Measurements from ENCODE around the gene GAS6. TPM values are rescaled to one million over a fixed set of nuclear protein-coding genes. Genes with fewer than 3 reads are reported as not detected.
A peak's percentile ranks its signal among the peaks of the same experiment; 100 is the strongest.
"Not testable (repeated sequence)": the region's sequence is repeated elsewhere in the genome, so short reads cannot be mapped to it uniquely, and the experiment has no call there.

GAS6 gene
- total RNA-seq: 55.1 TPM
- polyA plus RNA-seq: 327 TPM

DNA sequence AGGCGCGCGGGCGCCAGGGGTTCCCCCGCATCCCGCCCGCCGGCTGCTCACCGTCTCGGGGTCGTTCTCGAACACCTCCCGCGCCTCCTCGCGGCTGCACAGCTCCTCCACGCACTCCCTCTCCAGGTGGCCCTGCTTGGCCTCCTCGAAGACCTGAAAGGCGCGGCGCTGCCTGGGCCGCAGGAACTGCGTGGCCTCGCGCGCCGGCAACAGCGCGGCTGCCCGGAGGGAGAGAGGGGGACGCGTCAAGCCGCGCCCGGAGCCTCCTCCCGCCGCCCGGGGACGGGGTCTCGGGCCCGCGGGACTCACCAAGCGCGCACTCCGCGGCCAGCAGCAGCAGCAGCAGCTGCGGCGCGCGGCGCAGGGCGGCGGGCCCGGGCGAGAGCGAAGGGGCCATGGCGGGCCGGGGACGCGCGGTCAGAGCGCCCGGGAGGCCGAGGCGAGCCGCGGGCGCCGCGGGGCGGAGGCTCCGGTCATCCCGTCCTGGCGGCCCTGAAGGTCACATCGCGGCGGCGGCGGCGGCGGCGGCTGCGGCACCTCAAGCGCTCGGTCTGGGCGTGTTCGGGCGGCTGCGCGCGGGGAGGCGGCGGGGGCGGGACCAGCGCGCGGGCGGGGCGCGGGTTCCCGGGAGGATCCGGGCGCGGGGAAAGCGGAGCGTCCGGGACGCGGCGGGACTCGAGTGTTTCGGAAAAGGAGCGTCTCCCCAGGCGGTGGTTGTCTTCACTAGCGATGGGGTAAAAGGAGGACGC, at the start of gene GAS6:
Gene GAS6, minus strand, starts transcription at position 553 of the 749 bp plus-strand sequence. Its CDS starts 156 bp downstream, at position 397.
- Histone ChIP-seq H3K27ac (ENCODE audit: low read depth) (peak within 1 kb of the TSS; percentile 77), H3K4me3 (ENCODE audit: low read depth, low read length) (peak within 1 kb of the TSS; percentile 79), H3K36me3 (ENCODE audit: insufficient read depth) (no peaks in the 10 kb centered on the region), H3K4me1 (ENCODE audit: insufficient read depth) (no peaks in the 10 kb centered on the region)
- WGBS: under 1% methylated on average over 116 of the region's 116 CpGs
- DNase-seq (ENCODE audit: extremely low spot score): no peak

DNA sequence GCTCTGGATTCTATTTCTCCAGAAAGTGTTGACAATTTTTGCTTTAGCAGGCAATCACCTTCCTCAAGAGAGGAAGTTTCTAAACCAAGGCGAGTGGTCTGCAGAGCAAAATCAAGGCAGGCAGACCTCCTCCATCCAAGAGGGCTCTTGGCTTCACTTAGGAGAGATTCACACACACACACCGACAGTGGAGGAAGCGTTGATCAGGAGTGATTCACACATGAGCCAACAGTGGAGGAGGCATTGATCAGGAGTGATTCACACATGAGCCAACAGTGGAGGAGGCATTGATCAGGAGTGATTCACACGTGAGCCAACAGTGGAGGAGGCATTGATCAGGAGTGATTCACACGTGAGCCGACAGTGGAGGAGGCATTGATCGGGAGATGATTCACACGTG, 49.5 kb upstream of the GAS6 start:
- H3K36me3 ChIP-seq (ENCODE audit: insufficient read depth); H3K27ac ChIP-seq (ENCODE audit: low read depth); DNase-seq (ENCODE audit: extremely low spot score); H3K4me1 ChIP-seq (ENCODE audit: insufficient read depth); H3K4me3 ChIP-seq (ENCODE audit: low read depth, low read length): not testable (repeated sequence)
- 85% methylated on average over 8 of the region's 8 CpGs for WGBS

DNA sequence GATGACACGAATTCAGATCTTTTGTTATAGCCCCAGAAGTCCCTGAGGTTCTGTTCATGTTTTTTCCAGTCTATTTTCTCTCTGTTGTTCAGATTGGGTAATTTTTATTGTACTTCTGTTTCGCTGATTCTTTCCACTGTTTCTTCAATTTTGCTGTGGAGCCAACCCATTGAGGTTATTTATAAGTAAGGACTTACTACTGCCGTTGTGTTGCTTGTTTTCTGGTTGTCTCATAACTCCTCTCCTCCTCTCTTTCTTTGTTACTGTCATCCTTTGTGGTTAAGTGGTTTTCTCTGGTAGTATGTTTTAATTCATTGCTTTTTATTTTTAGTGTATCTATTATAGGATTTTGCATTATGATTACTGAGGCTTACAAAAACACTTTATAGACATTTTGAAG, 48.7 kb upstream of the GAS6 start:
- no peak for DNase-seq (ENCODE audit: extremely low spot score)
- 75% methylated on average over 3 of the region's 3 CpGs for WGBS
- H3K4me1 ChIP-seq (ENCODE audit: insufficient read depth): no peaks in the 10 kb centered on the region
- H3K4me3 ChIP-seq (ENCODE audit: low read depth, low read length): no peak overlapping the region
- H3K27ac ChIP-seq (ENCODE audit: low read depth): no peak overlapping the region
- H3K36me3 ChIP-seq (ENCODE audit: insufficient read depth): no peaks in the 10 kb centered on the region

DNA sequence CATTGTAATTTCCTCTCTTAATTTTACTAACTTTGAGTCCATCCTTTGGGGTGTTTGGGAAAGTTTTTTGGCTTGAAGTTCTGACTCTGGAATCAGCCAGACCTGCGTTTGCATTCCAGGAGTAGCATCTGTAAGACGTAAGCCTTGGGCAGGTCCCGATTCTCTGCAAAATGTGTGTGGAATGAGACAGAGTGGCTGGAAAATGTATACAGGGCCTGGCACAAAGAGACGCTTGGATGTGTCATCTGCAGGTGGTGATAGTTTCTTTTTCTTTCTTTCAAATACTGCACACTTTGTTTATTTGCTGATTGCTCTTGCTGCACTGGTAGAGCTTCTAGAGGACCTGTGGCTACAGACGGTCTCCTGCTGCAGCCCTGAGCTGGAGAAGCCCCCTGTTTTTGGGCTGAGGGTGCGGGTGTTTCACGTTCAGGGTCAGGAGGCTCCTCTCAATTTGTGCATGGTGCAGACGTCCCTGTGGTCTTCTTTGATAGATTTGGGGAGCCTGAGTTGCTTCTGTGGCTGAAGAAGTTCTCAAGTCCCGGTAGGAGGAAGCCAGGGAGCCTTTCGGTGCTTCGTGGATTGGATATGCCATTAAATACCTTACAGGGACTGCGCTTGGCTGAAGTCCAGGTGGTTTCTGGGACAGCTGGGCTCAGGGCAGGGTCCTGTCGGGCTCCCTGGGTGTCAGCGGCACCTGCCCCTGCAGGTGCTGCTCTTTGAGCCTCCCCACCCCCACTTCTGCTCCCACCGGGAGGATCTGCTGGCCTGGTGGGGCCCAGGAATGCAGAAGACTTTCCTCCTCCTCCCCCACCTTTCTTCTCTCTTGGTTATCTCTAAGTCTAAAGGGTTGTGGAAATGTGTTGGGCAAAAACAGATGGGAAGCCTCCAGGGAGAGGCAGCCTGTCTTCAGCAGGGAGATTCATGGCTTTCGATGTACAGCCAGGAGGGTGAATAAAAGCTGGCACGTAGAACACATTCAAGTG, 44.0 kb upstream of the GAS6 start:
- WGBS: 38% methylated on average over 17 of the region's 17 CpGs
- DNase-seq (ENCODE audit: extremely low spot score): peak; percentile 49
- Histone ChIP-seq H3K36me3 (ENCODE audit: insufficient read depth) (no peaks in the 10 kb centered on the region), H3K27ac (ENCODE audit: low read depth) (no peak overlapping the region), H3K4me3 (ENCODE audit: low read depth, low read length) (no peak overlapping the region), H3K4me1 (ENCODE audit: insufficient read depth) (no peaks in the 10 kb centered on the region)

DNA sequence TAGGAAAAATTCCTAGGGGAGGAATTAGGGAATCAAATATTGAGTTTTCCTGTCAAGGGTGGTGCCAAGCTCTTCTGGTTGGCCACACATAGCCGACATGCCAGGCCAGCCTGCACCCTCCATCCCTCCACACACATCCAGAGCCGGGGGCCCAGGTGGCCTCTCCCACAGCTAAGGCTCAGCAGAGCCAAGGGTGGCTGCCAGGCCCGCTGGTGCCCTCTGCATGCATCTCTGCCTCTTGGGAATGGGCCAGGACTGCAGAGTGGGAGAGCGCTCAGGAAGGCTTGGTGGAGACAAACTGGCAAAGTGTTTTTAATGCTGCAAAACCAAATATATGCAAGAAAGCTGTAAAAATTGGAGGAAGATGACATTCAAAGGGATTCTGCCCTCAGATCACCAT, 42.7 kb upstream of the GAS6 start:
- H3K4me1 ChIP-seq (ENCODE audit: insufficient read depth): no peaks in the 10 kb centered on the region
- DNase-seq (ENCODE audit: extremely low spot score): no peak
- WGBS: 88% methylated on average over 4 of the region's 4 CpGs
- H3K27ac ChIP-seq (ENCODE audit: low read depth): no peak overlapping the region
- no peaks in the 10 kb centered on the region for H3K36me3 ChIP-seq (ENCODE audit: insufficient read depth)
- H3K4me3 ChIP-seq (ENCODE audit: low read depth, low read length): no peak overlapping the region

DNA sequence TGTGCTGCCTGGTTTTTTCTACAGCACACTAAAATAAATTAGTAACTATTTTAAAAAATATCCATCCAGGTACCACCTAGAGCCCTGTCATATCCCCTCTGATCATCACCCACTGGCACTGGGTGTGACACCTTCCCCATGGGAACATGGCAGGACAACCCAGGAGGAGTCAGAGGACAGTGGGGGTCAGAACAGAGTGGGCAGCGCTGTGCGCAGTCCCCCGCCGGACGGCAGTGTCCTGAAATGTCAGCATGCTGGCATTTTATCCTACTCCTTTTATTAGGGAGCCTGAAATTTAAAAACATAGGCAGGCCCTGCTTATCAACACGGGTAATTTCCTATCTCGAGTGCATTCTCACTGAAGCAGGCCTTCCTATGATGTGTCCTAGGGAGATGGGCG, 42.1 kb upstream of the GAS6 start:
- H3K4me3 ChIP-seq (ENCODE audit: low read depth, low read length): no peak overlapping the region
- WGBS: 95% methylated on average over 8 of the region's 8 CpGs
- no peaks in the 10 kb centered on the region for H3K4me1 ChIP-seq (ENCODE audit: insufficient read depth)
- H3K36me3 ChIP-seq (ENCODE audit: insufficient read depth): no peaks in the 10 kb centered on the region
- no peak overlapping the region for H3K27ac ChIP-seq (ENCODE audit: low read depth)
- DNase-seq (ENCODE audit: extremely low spot score): no peak

DNA sequence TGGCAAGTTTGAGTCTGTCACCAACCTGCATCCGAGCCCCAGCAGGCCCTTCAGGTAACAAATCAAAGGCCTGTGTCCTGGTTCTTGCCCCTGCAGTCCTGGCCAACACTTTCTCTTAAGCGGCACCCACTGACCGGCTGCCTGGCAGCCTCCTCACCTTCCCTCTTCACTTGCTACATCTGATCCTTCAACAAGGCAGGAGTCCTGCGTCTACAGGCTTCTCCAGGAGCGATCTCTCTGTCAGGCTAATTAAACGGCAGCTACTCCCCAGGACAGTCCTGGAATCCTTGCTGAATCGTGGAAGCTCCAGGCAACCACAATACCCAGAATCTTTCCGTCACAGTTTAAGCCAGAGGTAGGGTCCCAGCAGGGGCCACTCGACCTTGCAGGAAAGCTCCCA, 41.1 kb upstream of the GAS6 start:
- no peaks in the 10 kb centered on the region for H3K36me3 ChIP-seq (ENCODE audit: insufficient read depth)
- H3K27ac ChIP-seq (ENCODE audit: low read depth): no peak overlapping the region
- no peak overlapping the region for H3K4me3 ChIP-seq (ENCODE audit: low read depth, low read length)
- 83% methylated on average over 9 of the region's 9 CpGs for WGBS
- no peaks in the 10 kb centered on the region for H3K4me1 ChIP-seq (ENCODE audit: insufficient read depth)
- no peak for DNase-seq (ENCODE audit: extremely low spot score)

DNA sequence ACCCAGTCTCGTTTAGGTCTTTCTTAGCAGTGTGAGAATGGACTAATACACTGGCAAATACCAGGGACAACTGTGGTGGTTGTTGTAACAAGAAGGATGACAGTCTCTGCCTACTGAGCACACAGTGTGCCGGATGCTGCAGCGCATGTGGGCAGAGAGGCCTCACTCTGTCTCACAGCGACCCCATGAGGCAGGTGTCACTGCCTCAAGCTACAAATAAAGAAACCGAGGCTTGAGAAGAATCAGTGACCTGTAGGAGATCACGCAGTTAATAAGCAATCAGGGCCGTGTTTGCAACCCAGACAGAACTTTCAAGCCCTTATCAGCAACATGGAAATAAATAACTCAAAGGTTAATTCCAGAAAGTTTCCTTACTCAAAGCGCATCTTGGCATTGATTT, 40.5 kb upstream of the GAS6 start:
- Histone ChIP-seq H3K4me1 (ENCODE audit: insufficient read depth) (no peaks in the 10 kb centered on the region), H3K27ac (ENCODE audit: low read depth) (no peak overlapping the region), H3K4me3 (ENCODE audit: low read depth, low read length) (no peak overlapping the region), H3K36me3 (ENCODE audit: insufficient read depth) (no peaks in the 10 kb centered on the region)
- WGBS: 44% methylated on average over 8 of the region's 8 CpGs
- DNase-seq (ENCODE audit: extremely low spot score): no peak

DNA sequence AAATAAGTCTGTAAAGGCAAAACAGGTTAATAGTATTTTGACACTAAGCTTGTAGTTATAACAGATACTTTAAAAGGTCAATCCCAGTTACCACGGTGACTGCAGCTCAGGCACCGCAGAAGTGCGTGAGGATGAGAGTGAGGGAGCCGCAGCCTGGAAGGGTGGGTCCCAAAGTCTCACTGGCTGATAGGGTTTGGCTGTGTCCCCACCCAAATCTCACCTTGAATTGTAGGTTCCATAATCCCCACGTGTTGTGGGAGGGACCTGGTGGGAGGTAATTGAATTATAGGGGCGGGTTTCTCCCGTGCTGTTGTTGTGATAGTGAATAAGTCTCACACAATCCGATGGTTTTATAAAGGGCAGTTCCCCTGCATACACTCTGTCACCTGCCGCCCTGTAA, 40.0 kb upstream of the GAS6 start:
- H3K4me3 ChIP-seq (ENCODE audit: low read depth, low read length): no peak overlapping the region
- WGBS: 80% methylated on average over 9 of the region's 9 CpGs
- no peak overlapping the region for H3K27ac ChIP-seq (ENCODE audit: low read depth)
- no peaks in the 10 kb centered on the region for H3K4me1 ChIP-seq (ENCODE audit: insufficient read depth)
- no peaks in the 10 kb centered on the region for H3K36me3 ChIP-seq (ENCODE audit: insufficient read depth)
- no peak for DNase-seq (ENCODE audit: extremely low spot score)

DNA sequence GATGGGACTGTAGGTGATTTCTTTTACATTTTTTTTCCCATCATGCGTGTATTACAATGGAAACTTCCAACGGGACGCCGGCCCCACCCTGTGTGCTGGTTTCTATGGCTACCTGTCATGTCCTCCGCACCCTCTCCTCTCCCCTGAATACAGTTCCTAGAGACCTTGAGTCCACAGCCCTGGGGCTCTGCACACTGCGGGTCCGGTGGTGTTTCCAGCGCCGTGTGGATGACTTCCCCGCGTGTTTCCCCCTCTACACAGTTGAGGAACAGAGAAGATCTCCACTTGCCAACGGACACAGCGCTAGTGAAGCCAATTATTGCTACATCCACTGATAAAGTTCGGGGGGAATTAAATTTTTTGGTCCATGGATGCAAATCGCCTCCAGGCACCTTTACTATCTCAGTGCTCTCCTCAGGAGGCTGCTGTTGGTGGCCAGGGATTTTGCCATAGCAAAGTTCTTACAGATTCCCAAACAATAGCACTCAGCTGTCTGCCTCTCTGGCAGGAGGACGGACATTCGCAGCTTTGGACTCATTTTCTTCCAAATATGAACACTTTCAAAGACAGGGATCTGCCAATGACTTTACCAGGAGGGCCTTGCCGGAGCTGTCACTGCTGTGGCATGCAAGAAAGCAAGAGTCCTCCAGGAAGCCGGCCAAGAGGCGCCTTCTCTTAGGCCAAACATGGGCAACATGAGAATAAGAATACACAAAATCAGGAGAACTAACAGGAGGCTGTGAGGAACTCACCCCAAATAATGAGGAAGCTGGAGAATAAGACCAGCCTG, 39.3 kb upstream of the GAS6 start:
- DNase-seq (ENCODE audit: extremely low spot score): no peak
- WGBS: 66% methylated on average over 20 of the region's 20 CpGs
- no peak overlapping the region for H3K4me3 ChIP-seq (ENCODE audit: low read depth, low read length)
- H3K27ac ChIP-seq (ENCODE audit: low read depth): no peak overlapping the region
- no peaks in the 10 kb centered on the region for H3K4me1 ChIP-seq (ENCODE audit: insufficient read depth)
- H3K36me3 ChIP-seq (ENCODE audit: insufficient read depth): no peaks in the 10 kb centered on the region

DNA sequence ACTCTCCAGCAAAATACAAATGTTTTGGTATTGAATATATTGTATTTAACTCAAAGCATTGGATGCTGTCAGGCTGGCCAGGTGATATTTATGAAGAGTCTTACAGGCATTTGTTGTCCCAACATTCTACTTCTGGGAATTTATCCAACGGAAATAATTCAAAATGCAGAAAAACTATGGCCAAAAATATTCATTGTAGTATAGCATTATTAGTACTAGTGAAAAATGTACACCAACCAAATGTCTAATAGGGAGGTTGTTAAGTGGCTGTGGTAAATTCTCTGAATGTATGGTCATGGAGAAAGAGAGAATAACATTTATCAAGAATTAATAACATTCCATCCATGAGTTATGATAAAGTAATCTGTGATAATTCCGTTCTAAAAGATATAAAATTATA, 38.6 kb upstream of the GAS6 start:
- Histone ChIP-seq H3K4me3 (ENCODE audit: low read depth, low read length) (no peak overlapping the region), H3K36me3 (ENCODE audit: insufficient read depth) (no peaks in the 10 kb centered on the region), H3K27ac (ENCODE audit: low read depth) (no peak overlapping the region), H3K4me1 (ENCODE audit: insufficient read depth) (no peaks in the 10 kb centered on the region)
- DNase-seq (ENCODE audit: extremely low spot score): no peak
- 47% methylated on average over 2 of the region's 2 CpGs for WGBS

DNA sequence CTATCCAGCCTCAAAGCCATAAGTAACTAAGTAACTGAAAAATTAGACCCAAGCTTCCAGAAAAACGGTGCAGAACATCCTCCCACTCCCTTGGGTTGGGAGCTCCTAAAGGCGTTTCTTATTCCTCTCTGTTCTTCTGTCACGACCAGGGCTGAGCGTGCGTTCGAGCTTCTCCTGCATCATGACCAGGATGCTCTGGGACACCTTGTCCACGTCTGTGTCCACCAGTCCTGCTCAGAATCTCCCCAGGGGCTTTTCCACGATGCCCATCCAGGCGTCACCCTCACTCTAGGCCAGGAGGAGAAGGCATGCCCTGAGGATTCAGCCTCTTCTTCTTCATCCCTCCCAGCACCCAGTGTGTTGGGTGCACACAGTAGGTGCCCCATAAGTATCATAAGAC, 37.8 kb upstream of the GAS6 start:
- Histone ChIP-seq H3K4me1 (ENCODE audit: insufficient read depth) (no peaks in the 10 kb centered on the region), H3K27ac (ENCODE audit: low read depth) (no peak overlapping the region), H3K36me3 (ENCODE audit: insufficient read depth) (no peaks in the 10 kb centered on the region), H3K4me3 (ENCODE audit: low read depth, low read length) (no peak overlapping the region)
- 87% methylated on average over 9 of the region's 9 CpGs for WGBS
- DNase-seq (ENCODE audit: extremely low spot score): no peak

DNA sequence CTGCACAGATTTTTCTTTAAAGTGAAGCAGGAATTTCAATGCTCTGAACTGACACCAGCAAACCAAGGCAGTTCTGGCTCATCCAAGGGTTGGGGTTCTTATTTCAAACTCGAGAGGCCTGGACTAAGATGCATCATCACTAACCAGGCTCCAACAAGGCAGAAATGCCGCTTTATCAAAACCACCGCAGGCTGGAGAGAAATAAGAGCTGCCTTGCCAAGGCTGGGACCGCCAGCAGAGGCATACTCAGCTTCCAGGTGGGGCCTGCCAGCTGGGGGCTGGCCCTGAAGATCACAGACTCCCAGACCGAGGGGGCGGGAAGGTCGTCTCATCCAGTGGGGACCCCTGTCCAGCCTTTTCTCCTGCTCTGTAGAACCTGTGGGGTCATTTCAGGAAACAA, 37.4 kb upstream of the GAS6 start:
- 43% methylated on average over 7 of the region's 7 CpGs for WGBS

More for the DNA sequence above, 37.4 kb upstream of the GAS6 start:
- H3K27ac ChIP-seq (ENCODE audit: low read depth): no peak overlapping the region
- no peaks in the 10 kb centered on the region for H3K4me1 ChIP-seq (ENCODE audit: insufficient read depth)
- no peak for DNase-seq (ENCODE audit: extremely low spot score)
- no peaks in the 10 kb centered on the region for H3K36me3 ChIP-seq (ENCODE audit: insufficient read depth)
- H3K4me3 ChIP-seq (ENCODE audit: low read depth, low read length): no peak overlapping the region
